Panc1 (cell line): ENCODE results near the gene KLHL42. TPM values are rescaled to one million over a fixed set of nuclear protein-coding genes. Genes with fewer than 3 reads are reported as not detected.

Source experiments
- ATAC-seq: fragments of 200-7000 bp; cut with Tn5 transposase; 2 replicates; pipeline ENCODE4 v1.9.1; 2020; ENCODE audit warnings: mild to moderate bottlenecking, moderate library complexity
- BruUV-seq: library from RNA; stranded (reverse); fragments of 400-500 nt; replicated peaks from 2 replicates; lab custom pipeline; 2021; lab: Mats Ljungman, UMichigan
- CTCF ChIA-PET: fragments of 300-600 bp; sonication (Branson Sonifier 250); formaldehyde crosslinking; loops from one replicate; lab custom pipeline; 2022; ENCODE audit warnings: antibody characterized with exemption; lab: Charles Lee
- POLR2A ChIA-PET: fragments of 300-600 bp; sonication (Branson Sonifier 250); formaldehyde crosslinking; loops from one replicate; lab custom pipeline; 2022; ENCODE audit warnings: antibody characterized with exemption; lab: Charles Lee
- DNase-seq: peaks from one replicate; pipeline ENCODE4 v3.0.0-alpha.2; 2010; ENCODE audit warnings: low read depth, low spot score
- H3K27ac ChIP-seq: 2 replicates; pipeline ENCODE4 v1.5.1; 2011; ENCODE audit warnings: mild to moderate bottlenecking, low read length, inconsistent platforms
- H3K27me3 ChIP-seq: fragments of 200-500 bp; sonication (Bioruptor generic); 2 replicates; pipeline ENCODE4 v1.6.0; 2014; ENCODE audit warnings: low read length, inconsistent platforms; ENCODE audit not compliant: control insufficient read depth, insufficient read depth
- H3K36me3 ChIP-seq: fragments of 200-500 bp; sonication (Bioruptor generic); 2 replicates; pipeline ENCODE4 v1.5.1; 2014; ENCODE audit warnings: inconsistent platforms, mild to moderate bottlenecking, low read length, moderate library complexity; ENCODE audit not compliant: control insufficient read depth, insufficient read depth
- H3K4me1 ChIP-seq: 2 replicates; pipeline ENCODE4 v1.5.1; 2011; ENCODE audit warnings: inconsistent platforms, mild to moderate bottlenecking, low read length, moderate library complexity; ENCODE audit not compliant: control insufficient read depth, insufficient read depth
- H3K4me3 ChIP-seq, 2 experiments: 2 replicates each; pipeline ENCODE4 v1.5.1; 2011 to 2012; ENCODE audit warnings: low read depth in 2 of 2, low read length in 2 of 2, mild to moderate bottlenecking in 2 of 2, inconsistent platforms in 1 of 2, moderate library complexity in 1 of 2
- H3K9me3 ChIP-seq: fragments of 200-500 bp; sonication (Bioruptor generic); 2 replicates; pipeline ENCODE4 v1.5.1; 2014; ENCODE audit warnings: low read depth, mild to moderate bottlenecking, inconsistent platforms, low read length, moderate library complexity; ENCODE audit not compliant: control insufficient read depth, insufficient read depth
- CTCF ChIP-seq: fragments of 450-650 bp; IDR thresholded peaks from 2 replicates; pipeline ENCODE4 v1.5.1; 2017; ENCODE audit warnings: mild to moderate bottlenecking
- POLR2AphosphoS5 ChIP-seq: IDR thresholded peaks from 2 replicates; pipeline ENCODE4 v1.6.1; 2012; ENCODE audit warnings: mild to moderate bottlenecking, low read depth, low read length, moderate library complexity
- REST ChIP-seq, 2 experiments: IDR thresholded peaks; 2 replicates each; pipeline ENCODE4 v1.6.1; 2011 to 2012; ENCODE audit warnings: low read depth in 2 of 2, control low read depth in 1 of 2, low read length in 1 of 2, mild to moderate bottlenecking in 1 of 2, moderate library complexity in 1 of 2; ENCODE audit not compliant: insufficient read depth in 1 of 2
- SIN3A ChIP-seq: IDR thresholded peaks from 2 replicates; pipeline ENCODE4 v1.6.1; 2012; ENCODE audit warnings: low read depth, mild to moderate bottlenecking, low read length, moderate library complexity, borderline replicate concordance; ENCODE audit not compliant: insufficient read depth
- TCF7L2 ChIP-seq: IDR thresholded peaks from 2 replicates; pipeline ENCODE4 v1.6.1; 2011; ENCODE audit warnings: mild to moderate bottlenecking, low read depth, low read length, inconsistent platforms
- in situ Hi-C: cut with HindIII; loops from 2 replicates; pipeline ENCODE4 v1.10.0; 2016; ENCODE audit warnings: low sequenced_read_pairs, low pct_unique_long_range_greater_than_20kb
- intact Hi-C: fragments of 100-400 bp; cut with micrococcal nuclease; formaldehyde crosslinking; loops from one replicate; pipeline ENCODE4 v1.10.0; 2022; ENCODE audit not compliant: unreplicated experiment
- total RNA-seq: library from RNA; stranded (reverse); gene quantifications from one replicate; pipeline ENCODE4 v1.2.1, GENCODE V29; 2021; ENCODE audit not compliant: unreplicated experiment

Gene KLHL42
- total RNA-seq, 1 experiment from 2014 or later: 35.2 TPM

GRCh38 chr12:27787559-27787958, 7.5 kb downstream of the KLHL42 start:
- H3K27ac ChIP-seq: no peak overlapping the region
- in situ Hi-C loops (no loop called here), intact Hi-C loops (no loop called here)
- ChIA-PET CTCF (interaction anchor here (0.6 kb wide), 1 partner anchor 183 kb away, joined by 5 read pairs; no protein-coding TSS in a partner anchor), POLR2A (interaction anchor here (0.9 kb wide), 1 partner anchor 18 kb away, joined by 3 read pairs; no protein-coding TSS in a partner anchor)
- H3K4me3 ChIP-seq: no peak overlapping the region
- no TSS peak for BruUV-seq
- peaks cover 6% of the 10 kb centered on the region; the same call in 1 of the 2 replicates for H3K36me3 ChIP-seq
- no peaks in the 10 kb centered on the region for H3K9me3 ChIP-seq
- no peaks in the 10 kb centered on the region for H3K27me3 ChIP-seq
- DNase-seq (no peak), ATAC-seq (no peak)
- 0 out of 2 replicates have a peak, but pooled peaks cover under 1% of the 10 kb centered on the region for H3K4me1 ChIP-seq
- TF ChIP-seq TCF7L2 (no peak), SIN3A (no peak), CTCF (no peak), REST (IDR thresholded peaks at IDR 0.05; ENCODE audit: insufficient read depth in 1 of 2, low read depth in 2 of 2, low read length in 1 of 2) (no peak), POLR2AphosphoS5 (no peak)

GRCh38 chr12:27790179-27790578, 10.1 kb downstream of the KLHL42 start:
- in situ Hi-C loops (no loop called here), intact Hi-C loops (no loop called here)
- BruUV-seq: no TSS peak
- H3K9me3 ChIP-seq: no peaks in the 10 kb centered on the region
- H3K27ac ChIP-seq: no peak overlapping the region
- ChIA-PET CTCF (no interaction called here), POLR2A (no interaction called here)
- DNase-seq (no peak), ATAC-seq (no peak)
- peaks cover 7% of the 10 kb centered on the region; the same call in 1 of the 2 replicates for H3K36me3 ChIP-seq
- no peak for TF ChIP-seq CTCF
- TF ChIP-seq SIN3A: no peak
- no peak for TF ChIP-seq POLR2AphosphoS5
- TF ChIP-seq REST (IDR thresholded peaks at IDR 0.05; ENCODE audit: insufficient read depth in 1 of 2, low read depth in 2 of 2, low read length in 1 of 2): no peak
- TF ChIP-seq TCF7L2: no peak
- no peaks in the 10 kb centered on the region for H3K4me1 ChIP-seq
- H3K27me3 ChIP-seq: no peaks in the 10 kb centered on the region
- H3K4me3 ChIP-seq: no peak overlapping the region
